Effector memory CD4-positive, alpha-beta T cell (primary cell): Measurements from ENCODE around the gene CEP78.
A peak's percentile ranks its signal among the peaks of the same experiment; 100 is the strongest.

Source experiments
- DNase-seq, 3 donors: peaks; one replicate each; pipeline ENCODE4 v3.0.0-alpha.2; 2020
- H3K27ac ChIP-seq: 2 replicates; pipeline ENCODE4 v1.7.0; 2013; ENCODE audit warnings: mild to moderate bottlenecking, low read length, moderate library complexity; ENCODE audit not compliant: insufficient read depth, poor library complexity, severe bottlenecking
- H3K27me3 ChIP-seq: replicated peaks from 2 replicates; pipeline ENCODE4 v1.7.0; 2013; ENCODE audit warnings: mild to moderate bottlenecking, low read length; ENCODE audit not compliant: insufficient read depth, control insufficient read depth, poor library complexity, severe bottlenecking
- H3K36me3 ChIP-seq: 2 replicates; pipeline ENCODE4 v1.7.0; 2013; ENCODE audit warnings: mild to moderate bottlenecking, low read length, moderate library complexity; ENCODE audit not compliant: control insufficient read depth, insufficient read depth
- H3K4me1 ChIP-seq: 2 replicates; pipeline ENCODE4 v1.7.0; 2013; ENCODE audit warnings: low read length, mild to moderate bottlenecking; ENCODE audit not compliant: control insufficient read depth, insufficient read depth, poor library complexity, severe bottlenecking
- H3K4me3 ChIP-seq: 2 replicates; pipeline ENCODE4 v1.7.0; 2013; ENCODE audit warnings: low read length, low read depth, mild to moderate bottlenecking; ENCODE audit not compliant: insufficient read depth, poor library complexity, severe bottlenecking
- H3K9me3 ChIP-seq: 2 replicates; pipeline ENCODE4 v1.7.0; 2013; ENCODE audit warnings: mild to moderate bottlenecking, low read length, moderate library complexity; ENCODE audit not compliant: control insufficient read depth

CEP78 gene

GRCh38 chr9:78234810-78235209 is 1.1 kb upstream of the CEP78 start:
- H3K4me1 ChIP-seq = no peaks in the 10 kb centered on the region
- no peak overlapping the region for H3K27ac ChIP-seq
- H3K4me3 ChIP-seq = peak overlapping the region; percentile 83
- no peaks in the 10 kb centered on the region for H3K27me3 ChIP-seq
- DNase-seq = no peak
- no peaks in the 10 kb centered on the region for H3K9me3 ChIP-seq
- no peaks in the 10 kb centered on the region for H3K36me3 ChIP-seq

GRCh38 chr9:78235256-78235761 is 566 bp upstream of the CEP78 start:
- Histone ChIP-seq H3K4me1 (no peaks in the 10 kb centered on the region), H3K27me3 (no peaks in the 10 kb centered on the region), H3K9me3 (no peaks in the 10 kb centered on the region), H3K4me3 (peak overlapping the region; percentile 83), H3K27ac (peak overlapping the region; percentile 65), H3K36me3 (no peaks in the 10 kb centered on the region)
- DNase-seq = no peak

GRCh38 chr9:78236551-78236910 is 656 bp downstream of the CEP78 start:
- Histone ChIP-seq H3K27ac (peak overlapping the region; percentile 65), H3K4me3 (peak overlapping the region; percentile 83), H3K4me1 (no peaks in the 10 kb centered on the region), H3K27me3 (no peaks in the 10 kb centered on the region), H3K9me3 (no peaks in the 10 kb centered on the region), H3K36me3 (no peaks in the 10 kb centered on the region)
- no peak for DNase-seq

- no peak overlapping the region for H3K4me3 ChIP-seq
- H3K27ac ChIP-seq = no peak overlapping the region
- no peaks in the 10 kb centered on the region for H3K36me3 ChIP-seq
- no peaks in the 10 kb centered on the region for H3K27me3 ChIP-seq
- no peaks in the 10 kb centered on the region for H3K9me3 ChIP-seq
- no peak for DNase-seq
- peaks cover 5% of the 10 kb centered on the region for H3K4me1 ChIP-seq
These were observed 2.5 kb downstream of the CEP78 start for GRCh38 chr9:78238046-78239038.

GRCh38 chr9:78239506-78239905 is 3.6 kb downstream of the CEP78 start:
- Histone ChIP-seq H3K4me3 (no peak overlapping the region), H3K9me3 (no peaks in the 10 kb centered on the region), H3K4me1 (peaks cover 5% of the 10 kb centered on the region), H3K27ac (no peak overlapping the region), H3K27me3 (no peaks in the 10 kb centered on the region), H3K36me3 (no peaks in the 10 kb centered on the region)
- DNase-seq = no peak

- Histone ChIP-seq H3K9me3 (no peaks in the 10 kb centered on the region), H3K27me3 (no peaks in the 10 kb centered on the region), H3K27ac (no peak overlapping the region), H3K4me1 (peaks cover 5% of the 10 kb centered on the region), H3K36me3 (peaks cover 4% of the 10 kb centered on the region), H3K4me3 (no peak overlapping the region)
- no peak for DNase-seq
These were observed 6.2 kb downstream of the CEP78 start for GRCh38 chr9:78242041-78242440.

GRCh38 chr9:78243130-78243529 is 7.3 kb downstream of the CEP78 start:
- DNase-seq = no peak
- Histone ChIP-seq H3K4me3 (no peak overlapping the region), H3K27me3 (no peaks in the 10 kb centered on the region), H3K9me3 (no peaks in the 10 kb centered on the region), H3K36me3 (peaks cover 5% of the 10 kb centered on the region), H3K4me1 (peaks cover 5% of the 10 kb centered on the region), H3K27ac (no peak overlapping the region)

- H3K27me3 ChIP-seq = no peaks in the 10 kb centered on the region
- no peak for DNase-seq
- H3K4me3 ChIP-seq = no peak overlapping the region
- H3K36me3 ChIP-seq = peaks cover 12% of the 10 kb centered on the region
- H3K27ac ChIP-seq = no peak overlapping the region
- no peaks in the 10 kb centered on the region for H3K9me3 ChIP-seq
- peaks cover 5% of the 10 kb centered on the region for H3K4me1 ChIP-seq
These were observed 9.5 kb downstream of the CEP78 start for GRCh38 chr9:78245401-78245800.

GRCh38 chr9:78248635-78249034 is 12.8 kb downstream of the CEP78 start:
- Histone ChIP-seq H3K9me3 (no peaks in the 10 kb centered on the region), H3K27ac (no peak overlapping the region), H3K4me3 (no peak overlapping the region), H3K27me3 (no peaks in the 10 kb centered on the region), H3K36me3 (peaks cover 17% of the 10 kb centered on the region), H3K4me1 (no peaks in the 10 kb centered on the region)
- no peak for DNase-seq

- H3K4me3 ChIP-seq = no peak overlapping the region
- no peaks in the 10 kb centered on the region for H3K4me1 ChIP-seq
- no peak overlapping the region for H3K27ac ChIP-seq
- H3K36me3 ChIP-seq = peaks cover 17% of the 10 kb centered on the region
- H3K27me3 ChIP-seq = no peaks in the 10 kb centered on the region
- no peak for DNase-seq
- no peaks in the 10 kb centered on the region for H3K9me3 ChIP-seq
These were observed 13.7 kb downstream of the CEP78 start for GRCh38 chr9:78249542-78249941.
